Loucy (cell line): Measurements from ENCODE around the gene FGG.

Experiments
- H2AFZ ChIP-seq: fragments of 200-600 bp; sonication (generic); 2 replicates; pipeline ENCODE4 v1.6.0; 2016; ENCODE audit warnings: antibody characterized with exemption, mild to moderate bottlenecking, low read length, moderate library complexity
- H3F3A ChIP-seq: fragments of 200-600 bp; 2 replicates; pipeline ENCODE4 v1.6.0; 2016; ENCODE audit warnings: antibody characterized with exemption, low read depth, mild to moderate bottlenecking
- H3K27me3 ChIP-seq: fragments of 200-600 bp; sonication (generic); 2 replicates; pipeline ENCODE4 v1.6.1; 2014; ENCODE audit warnings: low read length, mild to moderate bottlenecking; ENCODE audit not compliant: insufficient read depth, poor library complexity, severe bottlenecking
- H3K36me3 ChIP-seq: fragments of 200-600 bp; sonication (generic); 2 replicates; pipeline ENCODE4 v1.6.1; 2016; ENCODE audit warnings: low read length; ENCODE audit not compliant: insufficient read depth
- H3K4me1 ChIP-seq: fragments of 200-600 bp; sonication (generic); 2 replicates; pipeline ENCODE4 v1.5.1; 2014; ENCODE audit warnings: low read length, mild to moderate bottlenecking; ENCODE audit not compliant: insufficient read depth, poor library complexity, severe bottlenecking
- H3K4me2 ChIP-seq: fragments of 200-600 bp; sonication (generic); 2 replicates; pipeline ENCODE4 v1.6.0; 2014; ENCODE audit warnings: antibody characterized with exemption, low read length, low read depth, mild to moderate bottlenecking; ENCODE audit not compliant: poor library complexity, severe bottlenecking
- H3K4me3 ChIP-seq: fragments of 200-600 bp; sonication (generic); 2 replicates; pipeline ENCODE4 v1.5.1; 2014; ENCODE audit warnings: low read length, mild to moderate bottlenecking, mixed read lengths; ENCODE audit not compliant: poor library complexity, severe bottlenecking
- H3K79me2 ChIP-seq: fragments of 200-600 bp; sonication (generic); 2 replicates; pipeline ENCODE4 v1.6.1; 2014; ENCODE audit warnings: low read length; ENCODE audit not compliant: insufficient read depth
- H3K9ac ChIP-seq: fragments of 200-600 bp; sonication (generic); 2 replicates; pipeline ENCODE4 v1.6.0; 2014; ENCODE audit warnings: mild to moderate bottlenecking, low read depth, low read length, moderate library complexity; ENCODE audit not compliant: poor library complexity, severe bottlenecking
- H3K9me2 ChIP-seq: fragments of 200-600 bp; sonication (generic); replicated peaks from 2 replicates; pipeline ENCODE4 v1.6.1; 2016; ENCODE audit warnings: low read depth, low read length, mixed read lengths
- H3K9me3 ChIP-seq: fragments of 200-600 bp; sonication (generic); 2 replicates; pipeline ENCODE4 v1.6.1; 2014; ENCODE audit warnings: mild to moderate bottlenecking, antibody characterized with exemption, low read length, low read depth; ENCODE audit not compliant: insufficient read depth
- H4K20me1 ChIP-seq: fragments of 200-600 bp; sonication (generic); 2 replicates; pipeline ENCODE4 v1.6.0; 2014; ENCODE audit warnings: antibody characterized with exemption, low read length, mild to moderate bottlenecking; ENCODE audit not compliant: insufficient read depth, poor library complexity, severe bottlenecking
- CTCF ChIP-seq: fragments of 200-600 bp; sonication (generic); conservative IDR thresholded peaks from 2 replicates; pipeline ENCODE4 v1.5.1; 2014; ENCODE audit warnings: mild to moderate bottlenecking, antibody characterized with exemption, low read length
- EZH2phosphoT487 ChIP-seq: fragments of 200-600 bp; IDR thresholded peaks from 2 replicates; pipeline ENCODE4 v1.6.1; 2018; ENCODE audit warnings: antibody characterized with exemption, mild to moderate bottlenecking, moderate library complexity, borderline replicate concordance

FGG gene

GRCh38 chr4:154591890-154592289 is 20.6 kb downstream of the FGG start:
- no peak for TF ChIP-seq CTCF
- TF ChIP-seq EZH2phosphoT487 = no peak
- H3K27me3 ChIP-seq = no peaks in the 10 kb centered on the region
- H2AFZ ChIP-seq = no peak overlapping the region
- no peaks in the 10 kb centered on the region for H3K36me3 ChIP-seq
- H4K20me1 ChIP-seq = no peaks in the 10 kb centered on the region
- no peaks in the 10 kb centered on the region for H3K79me2 ChIP-seq
- no peak overlapping the region for H3K4me3 ChIP-seq
- H3K4me1 ChIP-seq = no peaks in the 10 kb centered on the region
- H3K4me2 ChIP-seq = no peak overlapping the region
- no peak overlapping the region for H3K9ac ChIP-seq
- H3K9me2 ChIP-seq = no peaks in the 10 kb centered on the region
- H3K9me3 ChIP-seq = no peaks in the 10 kb centered on the region
- H3F3A ChIP-seq = no peaks in the 10 kb centered on the region

GRCh38 chr4:154590329-154591006 is 22.0 kb downstream of the FGG start, which contains the start of gene FGA:
FGA (minus strand) TSS chr4:154590742; CDS start chr4:154590687, 55 bp downstream.
- no peaks in the 10 kb centered on the region for H3K36me3 ChIP-seq
- H2AFZ ChIP-seq = no peak within 1 kb of the TSS
- H3F3A ChIP-seq = no peaks in the 10 kb centered on the region
- no peaks in the 10 kb centered on the region for H3K4me1 ChIP-seq
- H3K4me3 ChIP-seq = no peak within 1 kb of the TSS
- H3K9ac ChIP-seq = no peak within 1 kb of the TSS
- H3K27me3 ChIP-seq = no peaks in the 10 kb centered on the region
- H3K9me3 ChIP-seq = no peaks in the 10 kb centered on the region
- H3K79me2 ChIP-seq = no peaks in the 10 kb centered on the region
- TF ChIP-seq CTCF (no peak), EZH2phosphoT487 (no peak)
- H3K9me2 ChIP-seq = no peaks in the 10 kb centered on the region
- H3K4me2 ChIP-seq = no peak within 1 kb of the TSS
- no peaks in the 10 kb centered on the region for H4K20me1 ChIP-seq

- Histone ChIP-seq H2AFZ (no peak overlapping the region), H3K4me1 (no peaks in the 10 kb centered on the region), H3K4me3 (no peak overlapping the region), H3K79me2 (no peaks in the 10 kb centered on the region), H3K9me3 (no peaks in the 10 kb centered on the region), H3K9me2 (no peaks in the 10 kb centered on the region), H3K27me3 (no peaks in the 10 kb centered on the region), H3K36me3 (no peaks in the 10 kb centered on the region), H3K4me2 (no peak overlapping the region), H3K9ac (no peak overlapping the region), H3F3A (no peaks in the 10 kb centered on the region), H4K20me1 (no peaks in the 10 kb centered on the region)
- TF ChIP-seq CTCF (no peak), EZH2phosphoT487 (no peak)
Measured at GRCh38 chr4:154589296-154590197, 22.9 kb downstream of the FGG start.
